ENCODE results near the gene LMF1.

The LMF1 gene

DNA sequence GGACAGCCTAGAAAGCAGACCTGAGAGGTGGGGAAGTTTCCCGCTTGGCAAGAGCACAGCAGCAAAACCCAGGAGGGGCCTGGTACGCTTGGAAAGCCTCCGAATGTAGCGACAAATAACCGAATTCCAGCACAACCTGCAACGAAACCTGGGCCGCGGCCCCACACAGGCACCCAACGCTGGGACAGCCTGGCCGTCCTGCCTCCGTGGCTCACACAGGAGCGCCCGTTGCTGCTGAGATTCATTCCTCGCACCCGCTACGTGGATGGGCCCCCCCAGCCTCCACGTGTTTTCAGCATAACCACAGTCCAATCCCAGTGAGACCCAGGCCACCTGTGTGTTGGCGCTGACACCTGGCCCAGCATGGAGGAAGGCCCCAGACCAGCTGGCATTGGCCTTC lies 42.9 kb downstream of the LMF1 start:
- DNase-seq: no peak

DNA sequence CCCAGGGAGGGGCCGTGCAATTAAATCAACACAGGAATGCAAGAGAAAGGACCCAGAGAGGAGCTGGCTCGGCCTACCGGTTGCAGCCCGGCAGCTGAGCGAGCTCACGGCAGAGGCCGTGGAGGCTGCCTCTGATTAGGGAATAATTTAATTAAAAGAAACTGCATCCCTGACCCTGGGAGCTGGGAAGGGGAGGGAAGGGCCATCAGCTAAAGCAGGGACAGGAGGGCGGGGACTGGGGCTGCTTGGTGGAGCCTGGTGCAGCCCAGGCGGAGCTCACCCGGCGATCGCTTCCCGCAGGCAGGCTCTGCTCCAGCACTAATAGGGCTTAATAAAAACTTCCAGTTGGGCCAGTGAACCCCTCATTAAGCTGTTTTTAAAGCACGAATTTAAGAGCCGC lies 43.4 kb downstream of the LMF1 start:
- no peak for DNase-seq

DNA sequence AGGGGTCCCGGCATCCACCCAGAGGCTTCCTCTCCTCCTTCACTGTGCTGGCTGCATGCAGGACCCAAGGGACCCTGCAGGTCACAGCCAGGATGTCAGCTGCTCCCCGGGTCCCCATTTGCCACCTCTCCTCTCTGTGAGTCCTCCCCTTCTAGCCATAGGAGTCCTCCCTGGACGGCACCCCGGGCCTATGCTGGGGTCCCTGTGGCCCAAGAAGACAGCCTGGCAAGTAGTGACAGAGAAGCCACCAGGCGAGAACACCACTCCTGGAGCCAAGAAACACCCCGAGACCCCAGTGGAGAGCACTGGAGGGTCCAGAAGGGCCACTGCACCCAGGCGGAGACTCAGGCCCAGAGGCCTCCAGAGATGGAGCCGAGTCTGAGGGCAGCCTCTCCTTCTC lies 44.1 kb downstream of the LMF1 start:
- no peak for DNase-seq

DNA sequence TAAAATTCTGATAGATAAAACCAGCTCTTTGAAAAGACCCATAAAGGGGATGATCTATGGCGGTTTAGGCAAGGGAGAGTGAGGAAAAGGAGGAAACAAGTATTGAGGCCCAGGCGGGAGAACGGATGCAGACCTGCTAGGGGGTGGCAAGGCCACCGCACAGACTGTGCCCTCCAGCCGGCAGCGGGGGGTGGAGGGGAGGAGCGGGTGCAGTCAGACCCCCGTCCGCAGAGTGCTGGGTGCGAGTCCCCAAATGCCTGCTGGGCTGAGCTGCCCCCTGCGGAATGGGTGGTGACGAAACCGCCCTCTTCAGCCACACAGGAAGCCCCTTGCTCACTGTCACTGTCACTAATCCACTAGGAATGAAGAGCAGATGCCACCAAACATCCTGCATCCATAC lies 46.0 kb downstream of the LMF1 start:
- DNase-seq: no peak

DNA sequence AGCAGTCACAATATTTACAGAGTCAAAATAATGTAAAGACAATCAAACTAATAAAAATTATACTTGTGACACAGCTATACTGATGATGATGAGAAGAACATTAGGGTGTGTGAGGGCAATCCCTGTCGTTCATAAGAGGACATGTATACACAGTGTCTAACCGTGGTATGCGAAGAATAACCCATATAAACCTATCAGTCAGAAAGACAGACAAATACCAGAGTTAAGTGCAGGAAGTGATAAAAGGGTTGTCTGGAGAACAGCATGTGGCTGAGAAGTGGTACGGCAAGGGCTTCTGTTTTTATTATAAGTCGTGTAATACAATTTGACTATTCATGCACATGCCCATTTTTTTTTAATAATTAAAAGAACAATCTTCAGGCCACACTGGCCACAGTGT lies 46.7 kb downstream of the LMF1 start:
- DNase-seq: no peak

DNA sequence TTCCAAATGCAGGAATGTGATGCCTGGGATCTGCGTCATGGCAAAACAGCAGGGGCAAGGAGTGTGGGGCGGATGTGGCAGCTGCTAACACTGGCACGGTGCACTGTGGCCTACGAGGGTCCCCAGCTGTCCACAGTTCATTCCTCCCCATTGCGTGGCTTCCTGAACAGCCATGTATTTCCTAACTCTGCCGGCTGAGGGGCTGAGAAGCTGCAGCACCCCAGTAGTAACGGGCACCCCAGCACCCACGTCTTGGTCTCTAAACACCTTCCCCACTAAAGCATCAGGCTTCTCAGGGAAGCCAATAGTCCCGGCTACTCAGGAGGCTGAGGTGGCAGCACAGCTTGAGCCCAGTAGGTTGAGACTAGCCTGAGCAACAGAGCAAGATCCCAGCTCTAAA lies 47.6 kb downstream of the LMF1 start:
- DNase-seq: no peak

DNA sequence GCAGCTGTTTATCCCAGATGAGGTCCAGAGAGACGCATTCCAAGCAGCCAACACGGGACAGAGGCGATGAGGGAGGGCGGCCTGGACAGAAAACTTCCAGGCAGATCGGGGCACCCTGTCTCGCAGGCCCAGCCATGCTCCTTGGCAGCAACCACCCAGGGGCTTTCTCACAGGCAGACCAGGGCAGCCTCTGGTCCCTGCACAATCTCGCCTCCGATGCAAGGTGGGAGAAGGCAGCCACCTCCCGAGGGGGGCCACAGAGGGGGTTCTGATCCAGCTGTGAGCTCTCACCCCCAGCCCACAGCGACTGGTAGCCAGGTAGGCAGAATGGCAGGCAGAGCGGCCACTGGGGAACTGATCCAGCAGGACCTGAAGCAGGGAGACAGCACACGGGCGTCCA lies 48.7 kb downstream of the LMF1 start:
- DNase-seq: no peak

DNA sequence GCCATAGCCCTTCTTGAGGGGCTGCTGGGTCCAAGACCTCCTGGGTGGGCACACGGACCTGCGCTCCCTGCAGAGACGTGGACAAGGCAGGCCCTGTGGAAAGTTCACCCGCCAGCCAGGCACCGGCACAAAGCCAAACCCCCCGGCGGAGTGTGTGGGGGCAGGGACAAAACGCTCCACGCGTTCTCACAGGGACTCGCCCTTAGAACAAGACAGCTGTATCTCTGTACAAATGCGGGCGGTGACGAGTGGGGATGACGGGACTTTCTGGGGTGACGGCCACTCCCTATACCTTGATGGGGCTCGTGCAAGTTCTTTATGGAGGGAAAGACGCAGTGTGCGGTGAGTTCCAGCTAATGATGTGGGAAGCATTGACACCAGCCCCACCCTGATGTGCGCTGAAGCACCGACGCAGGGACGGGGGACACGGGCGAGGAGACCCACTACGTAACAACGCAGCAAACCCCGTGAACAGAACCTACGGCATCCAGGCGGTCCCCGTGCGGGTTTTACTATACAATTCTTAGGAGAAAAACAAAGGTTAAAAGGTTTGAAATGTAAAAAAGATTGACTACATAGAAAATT lies 49.4 kb downstream of the LMF1 start:
- no peak for DNase-seq

DNA sequence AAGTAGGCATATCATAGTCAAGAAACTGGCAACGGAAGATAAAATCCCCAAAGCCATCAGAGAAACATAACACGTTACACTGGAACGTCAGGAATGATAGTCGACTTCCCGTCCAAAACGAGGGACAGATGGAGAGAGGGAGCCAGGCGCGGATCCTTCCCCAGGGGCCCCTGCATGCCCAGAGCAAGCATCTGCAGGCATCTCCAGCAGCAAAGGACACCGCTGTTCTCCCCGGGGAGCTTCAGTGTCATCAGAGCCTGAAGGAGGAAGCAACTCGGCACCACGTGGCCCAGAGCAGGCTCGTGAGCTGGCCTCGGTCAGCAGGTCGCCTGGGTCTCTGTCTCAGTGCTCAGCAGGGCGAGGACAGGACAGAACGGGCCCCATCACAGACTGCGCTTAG lies 50.1 kb downstream of the LMF1 start:
- no peak for DNase-seq

DNA sequence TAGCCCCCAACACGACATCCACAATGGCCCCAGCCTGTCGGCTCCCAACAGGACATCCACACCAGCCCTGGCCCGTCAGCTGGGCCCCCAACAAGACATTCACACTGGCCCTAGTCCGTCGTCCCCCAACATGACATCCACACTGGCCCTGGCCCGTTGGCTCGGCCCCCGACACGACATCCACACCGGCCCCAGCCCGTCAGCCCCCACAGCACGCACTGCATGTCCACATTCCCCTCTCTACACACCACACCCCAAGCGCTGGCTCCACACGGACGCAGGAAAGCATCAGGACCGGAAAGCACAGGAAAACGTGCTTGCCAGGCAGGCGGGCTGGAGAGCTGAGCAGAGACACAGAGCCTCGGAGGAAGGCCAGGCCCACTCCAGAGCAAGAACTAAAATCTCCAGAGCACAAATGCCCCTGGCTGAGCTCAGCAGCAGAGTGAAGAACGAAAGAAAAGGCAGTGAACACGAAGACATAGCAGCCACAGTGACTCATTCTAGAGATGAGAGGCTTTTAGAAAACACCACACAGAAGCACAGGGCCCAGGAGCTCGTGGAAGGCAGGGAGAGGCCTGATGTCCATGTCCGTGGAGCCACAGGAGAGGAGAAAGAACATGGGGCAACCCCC lies 50.6 kb downstream of the LMF1 start:
- DNase-seq: no peak

DNA sequence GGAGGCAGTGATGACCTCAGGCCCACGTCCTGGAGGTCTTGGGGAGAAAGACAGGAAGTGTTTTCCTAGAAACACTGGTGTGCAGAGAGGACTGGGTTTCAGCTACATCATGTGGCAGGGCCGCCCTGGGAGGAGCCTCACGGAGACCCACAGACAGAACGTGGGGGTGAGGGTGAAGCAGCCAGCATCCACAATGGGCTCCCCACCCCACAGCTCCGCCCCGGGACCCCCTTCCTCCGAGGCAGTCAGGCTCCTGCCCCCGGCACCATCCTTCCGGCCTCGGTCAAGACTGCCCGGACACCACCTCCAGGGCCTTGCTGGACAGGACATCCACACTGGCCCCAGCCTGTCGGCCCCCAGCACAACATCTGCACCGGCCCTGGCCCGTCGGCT lies 51.1 kb downstream of the LMF1 start:
- DNase-seq: no peak

DNA sequence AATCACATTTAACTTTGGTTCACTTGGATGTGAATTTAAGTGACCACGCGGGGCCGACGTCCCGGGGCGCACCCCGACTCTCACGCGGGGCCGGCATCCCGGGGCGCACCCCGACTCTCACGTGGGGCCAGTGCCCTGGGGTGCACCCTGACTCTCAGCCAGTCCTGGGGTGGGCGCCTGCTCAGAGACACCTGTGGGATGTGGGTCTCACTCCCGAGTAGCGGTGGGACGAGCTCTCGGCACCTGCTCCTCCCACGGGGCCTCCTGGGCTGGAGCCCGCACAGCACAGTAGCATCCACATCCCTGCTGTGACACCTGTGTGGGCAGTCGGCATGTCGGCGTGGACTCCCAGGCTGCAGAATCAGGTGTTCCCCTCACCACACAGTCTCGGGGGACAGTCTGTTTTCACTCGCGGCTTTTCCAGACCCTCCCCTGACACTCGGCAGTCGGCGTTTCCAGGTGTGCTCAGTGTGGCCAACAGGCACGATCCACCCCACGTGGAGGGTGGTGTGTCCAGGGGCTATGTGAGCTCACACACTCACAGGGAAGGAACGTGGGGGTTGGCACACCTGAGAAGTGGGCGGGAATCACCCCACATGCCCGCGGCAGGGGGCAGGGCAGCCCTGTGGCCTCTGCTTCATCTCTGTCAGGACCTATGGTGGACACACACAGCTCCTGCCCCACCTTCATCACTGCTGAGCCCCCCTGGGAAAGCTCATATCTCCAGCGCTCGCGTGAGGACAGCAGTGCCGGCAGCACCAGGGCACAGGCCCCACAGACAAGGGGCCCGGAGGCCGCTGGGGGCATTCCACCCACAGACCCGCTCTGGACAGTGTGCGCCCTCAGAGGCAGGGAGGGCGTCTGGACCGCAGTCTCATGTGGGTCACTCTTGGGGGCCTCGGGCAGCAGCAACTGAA lies 51.8 kb downstream of the LMF1 start:
- no peak for DNase-seq

DNA sequence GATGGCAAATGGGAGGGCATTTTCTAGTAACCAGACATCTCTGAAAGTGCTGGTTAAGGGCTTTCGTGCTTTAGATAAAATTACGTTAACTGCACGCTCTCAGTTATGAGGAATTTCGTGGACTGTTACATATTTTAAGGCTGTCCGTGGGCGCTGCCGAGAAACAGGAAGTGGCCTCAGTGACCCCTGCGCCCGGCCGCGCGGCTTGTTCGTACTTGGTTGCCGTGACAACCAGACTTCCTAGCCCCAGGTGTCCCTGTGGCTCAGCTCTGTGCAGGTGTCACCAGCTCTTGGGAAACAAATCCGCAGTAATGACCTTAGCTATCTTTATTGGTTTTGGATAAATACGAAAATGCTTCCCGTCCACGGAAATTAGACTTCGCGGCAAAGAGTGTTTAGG lies 52.7 kb downstream of the LMF1 start:
- DNase-seq: no peak

DNA sequence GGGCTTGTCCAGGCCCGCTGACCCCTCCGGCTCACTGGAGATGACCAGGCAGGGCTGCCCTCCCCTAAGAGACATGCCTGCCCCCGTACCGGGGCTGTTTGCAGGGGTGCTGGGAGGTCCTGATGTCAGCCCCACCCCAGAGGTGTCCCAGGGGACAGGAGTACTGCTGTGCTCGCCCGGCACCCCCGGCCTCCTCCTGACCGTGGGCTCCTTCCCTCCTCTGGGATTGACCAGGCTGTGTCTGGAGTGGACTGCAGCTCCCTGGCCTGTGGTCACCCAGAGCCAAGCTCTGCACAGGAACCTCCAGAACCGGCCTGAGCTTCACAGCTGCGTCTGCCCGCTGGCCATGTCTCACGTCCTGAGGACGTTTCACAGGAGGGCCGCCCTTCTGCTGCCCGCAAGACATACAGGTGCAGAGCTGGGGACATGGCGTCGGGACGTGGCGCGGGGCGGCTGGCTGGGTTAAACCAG lies 53.2 kb downstream of the LMF1 start:
- DNase-seq: no peak

DNA sequence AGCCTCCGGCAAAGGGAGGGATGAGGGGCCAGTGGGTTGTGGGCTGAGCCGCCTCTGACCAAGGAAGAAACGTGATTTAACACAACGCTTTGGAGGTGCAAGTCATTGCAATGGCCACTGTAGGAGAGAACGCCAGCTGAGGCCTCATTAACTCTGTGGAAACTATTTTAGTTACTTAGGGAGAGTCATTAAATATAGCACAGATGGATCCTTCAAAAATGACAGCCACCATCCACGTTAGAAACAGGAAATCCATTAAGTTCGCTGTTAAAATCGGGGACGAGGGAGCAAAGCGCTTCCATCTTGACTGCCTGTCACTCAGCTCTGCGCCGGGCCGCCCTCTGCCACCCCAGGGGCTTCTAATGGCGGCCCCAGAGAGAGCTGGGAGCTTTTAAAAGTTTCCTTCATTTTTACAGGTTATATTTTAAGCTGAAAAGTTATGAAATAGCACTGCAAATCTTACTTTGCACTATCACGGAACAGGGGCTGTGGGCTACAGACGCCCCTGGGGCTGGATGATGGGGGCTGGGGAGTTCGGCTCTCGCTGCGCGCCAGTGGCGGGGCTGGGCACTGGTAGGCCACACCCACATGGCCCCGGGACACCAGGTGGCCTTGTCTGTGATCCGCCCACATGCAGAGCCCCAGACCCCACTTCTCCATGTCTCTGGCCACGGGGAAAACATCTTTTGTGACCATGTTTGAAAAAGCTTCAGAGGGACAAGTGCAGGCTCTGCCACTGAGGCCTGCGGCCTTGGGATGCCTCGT lies 54.6 kb downstream of the LMF1 start:
- no peak for DNase-seq

DNA sequence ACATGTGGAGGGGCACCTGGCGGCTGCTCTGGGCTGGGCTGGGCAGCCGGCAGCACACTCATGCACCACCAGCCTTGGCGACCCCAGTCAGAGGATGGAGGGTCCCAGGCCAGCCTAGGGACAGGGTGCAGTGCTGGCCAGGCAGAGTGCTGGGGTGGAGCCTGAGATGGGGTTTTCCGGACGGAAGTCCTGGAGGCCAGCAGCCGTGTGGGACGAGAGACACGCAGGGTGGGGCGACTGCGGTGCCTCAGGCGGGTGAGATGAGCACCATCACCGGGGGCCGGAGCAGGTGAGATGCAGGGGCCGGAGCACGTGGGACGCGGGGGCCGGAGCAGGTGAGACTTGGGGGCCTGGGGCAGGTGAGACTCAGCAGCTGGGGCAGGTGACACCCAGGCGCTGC lies 55.2 kb downstream of the LMF1 start:
- no peak for DNase-seq

DNA sequence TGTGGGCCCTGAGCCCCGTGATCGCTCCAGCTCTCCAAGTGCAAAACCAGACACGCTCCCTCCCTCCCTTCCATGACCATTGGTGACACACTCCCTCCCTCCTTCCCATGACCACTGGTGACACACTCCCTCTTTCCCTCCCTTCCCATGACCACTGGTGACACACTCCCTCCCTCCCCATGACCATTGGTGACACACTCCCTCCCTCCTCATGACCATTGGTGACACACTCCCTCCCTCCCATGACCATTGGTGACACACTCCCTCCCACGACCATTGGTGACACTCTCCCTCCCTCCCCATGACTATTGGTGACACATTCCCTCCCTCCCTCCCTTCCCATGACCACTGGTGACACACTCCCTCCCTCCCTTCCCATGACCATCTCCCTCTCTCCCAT lies 56.3 kb downstream of the LMF1 start:
- DNase-seq: no peak

DNA sequence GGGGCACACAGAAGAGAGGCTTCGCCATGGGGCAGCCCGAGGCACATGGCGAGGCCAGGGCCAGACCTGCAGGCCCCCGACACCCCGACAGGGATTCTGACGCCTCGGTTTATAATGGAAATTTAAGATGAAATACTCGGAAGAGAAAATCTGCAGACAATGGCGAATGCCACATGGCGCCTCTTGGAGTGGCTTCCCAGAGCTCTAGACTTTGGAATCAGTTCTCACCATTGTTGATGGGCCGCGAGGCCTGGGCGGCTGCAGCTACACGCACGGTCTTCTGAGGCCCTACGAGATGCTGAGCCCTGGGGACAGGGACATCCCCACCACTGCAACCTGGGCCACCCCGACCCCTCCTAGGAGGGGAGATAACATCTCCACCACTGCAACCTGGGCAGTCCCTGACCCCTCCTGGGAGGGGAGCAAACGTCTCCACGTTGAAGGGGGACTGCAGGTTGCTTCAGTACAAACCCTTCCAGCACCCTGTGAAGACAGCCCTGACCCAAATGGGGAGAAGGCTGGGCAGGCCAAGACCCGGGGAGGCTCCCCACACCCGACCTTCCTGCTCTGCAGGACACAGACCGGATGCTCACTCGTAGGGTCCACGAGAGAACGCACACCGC lies 56.9 kb downstream of the LMF1 start:
- DNase-seq: no peak

DNA sequence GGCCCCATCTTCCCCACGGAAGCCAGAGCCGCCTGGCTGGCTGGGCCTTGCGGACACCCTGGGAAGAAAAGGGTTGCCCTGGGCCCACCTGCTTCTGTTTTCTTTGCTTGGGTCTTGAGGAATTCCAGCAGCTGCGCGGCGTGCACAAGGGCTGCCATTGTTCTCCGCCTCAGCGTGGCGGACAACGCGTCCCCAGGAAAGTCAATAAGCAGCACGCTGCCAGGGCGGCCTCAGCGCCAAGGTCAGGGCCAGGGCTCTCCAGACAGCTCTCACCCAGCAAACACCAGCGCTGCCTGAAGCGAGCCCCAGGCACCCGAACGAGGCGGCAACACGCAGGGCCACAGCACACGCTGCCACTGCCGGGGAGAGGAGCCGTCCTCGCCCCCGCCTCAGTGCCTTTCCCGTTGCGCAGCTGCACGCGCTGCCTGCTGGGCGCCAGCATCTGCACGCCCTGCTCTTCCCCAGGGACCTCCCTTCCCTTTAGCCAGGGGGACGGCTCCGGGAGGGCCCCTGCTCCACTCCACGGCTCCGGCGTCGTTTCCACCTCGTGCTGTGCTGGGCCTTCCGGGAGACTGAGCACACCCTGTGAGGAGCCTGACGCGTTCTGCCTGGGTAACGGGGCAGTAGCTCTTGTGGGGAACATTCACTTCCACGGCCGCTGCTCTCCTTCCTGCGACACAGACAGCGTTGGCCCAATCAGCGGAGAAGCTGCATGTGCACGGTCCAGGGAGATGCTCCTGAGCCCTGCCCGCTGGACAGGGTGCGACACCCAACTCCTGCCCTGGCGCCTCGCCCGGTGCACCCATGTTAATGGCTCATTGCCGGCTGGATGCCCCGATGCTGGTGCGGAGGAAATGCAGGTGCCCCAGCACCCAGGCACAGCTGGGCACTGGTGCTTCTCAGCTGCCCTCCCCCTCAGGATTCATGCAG lies 57.8 kb downstream of the LMF1 start:
- no peak for DNase-seq

DNA sequence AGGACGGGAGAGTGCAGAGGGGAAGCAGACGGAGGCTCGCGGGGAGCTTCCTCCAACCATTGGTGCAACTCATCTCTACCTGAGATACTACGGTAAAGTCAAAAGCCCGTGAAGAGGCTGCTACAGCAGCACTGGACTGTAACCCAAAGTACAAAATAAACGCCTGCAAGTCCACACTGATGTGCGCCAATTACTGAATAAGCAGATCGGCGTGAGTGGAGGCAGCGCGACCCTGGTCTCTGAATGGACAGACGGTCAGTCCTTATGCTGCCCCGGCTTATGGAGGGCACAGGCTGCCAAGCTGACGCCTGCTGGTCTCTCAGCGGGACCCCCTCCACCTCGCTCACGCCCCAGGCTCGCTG lies 58.5 kb downstream of the LMF1 start:
- DNase-seq: no peak

DNA sequence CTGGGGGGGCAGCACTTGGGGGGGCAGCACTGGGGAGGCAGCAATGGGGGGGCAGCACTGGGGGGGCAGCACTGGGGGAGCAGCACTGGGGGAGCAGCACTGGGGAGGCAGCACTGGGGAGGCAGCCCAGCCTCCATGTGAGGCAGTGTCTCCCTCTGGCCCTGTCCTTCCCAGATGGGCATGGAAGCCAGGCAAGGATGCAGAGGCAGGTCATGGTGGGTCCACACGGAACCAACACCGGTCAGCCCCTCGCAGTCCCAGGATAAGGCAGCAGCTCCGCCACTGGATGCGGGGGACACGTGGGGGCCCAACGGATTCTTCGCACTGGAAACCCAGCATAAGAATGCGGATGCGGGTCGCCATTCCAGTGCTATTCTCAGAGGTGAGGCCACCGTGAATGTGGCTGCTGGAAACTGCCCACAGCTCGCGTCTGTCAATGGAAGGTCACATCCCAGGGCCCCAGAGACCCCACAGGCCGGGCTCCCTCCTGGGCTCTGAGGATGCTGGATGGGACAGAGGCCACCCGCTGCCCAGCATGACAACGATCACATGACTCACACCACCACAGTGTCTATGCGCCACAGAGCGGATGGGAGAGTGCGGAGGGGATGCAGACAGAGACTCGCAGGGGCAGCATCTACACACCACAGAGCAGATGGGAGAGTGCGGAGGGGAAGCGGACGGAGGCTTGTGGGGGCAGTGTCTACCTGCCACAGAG lies 59.0 kb downstream of the LMF1 start:
- DNase-seq: no peak

All from effector CD8-positive, alpha-beta T cell (primary cell).